ENCODE data around the gene RAB3GAP1.

- TF ChIP-seq GATA2 (IDR thresholded peaks at IDR 0.05; ENCODE audit: low read depth, low read length): no peak
- no peak for TF ChIP-seq GATA3 (IDR thresholded peaks at IDR 0.05; ENCODE audit: low read depth, low read length)
Observed at GRCh38 chr2:135050684-135051083, 1.4 kb upstream of the RAB3GAP1 start.

Measured in SH-SY5Y (cell line).